HG03095 (cell line): ENCODE measurements around the gene CREBZF.
A peak's percentile ranks its signal among the peaks of the same experiment; 100 is the strongest.

Source experiments
- ATAC-seq: cut with Tn5 transposase; IDR thresholded peaks from one replicate; pipeline ENCODE4 v1.9.1; 2021; ENCODE audit warnings: moderate library complexity; ENCODE audit not compliant: unreplicated experiment

Gene CREBZF, protein sequence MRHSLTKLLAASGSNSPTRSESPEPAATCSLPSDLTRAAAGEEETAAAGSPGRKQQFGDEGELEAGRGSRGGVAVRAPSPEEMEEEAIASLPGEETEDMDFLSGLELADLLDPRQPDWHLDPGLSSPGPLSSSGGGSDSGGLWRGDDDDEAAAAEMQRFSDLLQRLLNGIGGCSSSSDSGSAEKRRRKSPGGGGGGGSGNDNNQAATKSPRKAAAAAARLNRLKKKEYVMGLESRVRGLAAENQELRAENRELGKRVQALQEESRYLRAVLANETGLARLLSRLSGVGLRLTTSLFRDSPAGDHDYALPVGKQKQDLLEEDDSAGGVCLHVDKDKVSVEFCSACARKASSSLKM

GRCh38 chr11:85664615-85665481 lies at the start of gene CREBZF:
Gene CREBZF, minus strand, starts transcription at chr11:85665129. Its CDS starts 254 bp downstream, at chr11:85664875.
- peak; percentile 92 for ATAC-seq

GRCh38 chr11:85712953-85713352 lies 48.0 kb upstream of the CREBZF start:
- ATAC-seq = no peak

DNA sequence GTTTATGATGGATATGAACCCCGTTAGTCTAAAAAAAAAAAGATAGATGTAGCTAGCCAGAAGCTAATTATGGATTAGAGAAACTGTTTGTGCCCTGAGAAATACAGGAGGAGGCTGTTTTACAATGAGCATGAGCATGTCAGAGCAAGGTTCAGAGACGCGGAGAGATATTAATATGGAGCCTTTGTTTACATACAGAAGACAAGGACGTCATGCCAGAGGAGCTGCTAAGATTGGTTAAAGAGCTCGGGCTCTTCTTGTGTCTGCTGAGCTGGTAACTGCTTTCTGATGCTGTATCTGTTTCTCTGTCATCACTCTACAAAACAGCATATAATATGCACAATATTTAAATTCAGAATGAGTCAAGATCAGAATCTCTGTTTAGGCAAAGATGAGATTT lies 46.0 kb upstream of the CREBZF start:
- ATAC-seq = no peak

- ATAC-seq = no peak
These were observed 45.2 kb upstream of the CREBZF start for GRCh38 chr11:85709941-85710702.

DNA sequence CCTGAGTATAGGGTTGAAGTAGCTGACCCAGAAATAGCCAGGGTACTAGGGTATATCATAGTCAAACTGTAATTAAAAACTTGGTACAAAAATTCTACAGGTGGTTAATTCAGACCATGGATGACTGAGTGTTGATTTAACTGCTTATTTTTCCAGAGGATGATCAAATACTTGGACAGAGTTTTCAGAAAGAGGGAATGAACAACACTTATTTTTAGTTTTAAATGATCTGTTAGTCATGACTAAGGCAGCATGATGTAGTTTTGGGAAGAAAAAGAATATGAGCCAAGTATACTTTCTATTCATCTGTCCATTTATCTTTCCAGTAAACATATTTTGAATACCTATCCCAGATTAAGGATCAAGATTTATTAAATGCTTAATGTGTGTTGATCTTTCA lies 40.9 kb upstream of the CREBZF start:
- ATAC-seq = no peak

DNA sequence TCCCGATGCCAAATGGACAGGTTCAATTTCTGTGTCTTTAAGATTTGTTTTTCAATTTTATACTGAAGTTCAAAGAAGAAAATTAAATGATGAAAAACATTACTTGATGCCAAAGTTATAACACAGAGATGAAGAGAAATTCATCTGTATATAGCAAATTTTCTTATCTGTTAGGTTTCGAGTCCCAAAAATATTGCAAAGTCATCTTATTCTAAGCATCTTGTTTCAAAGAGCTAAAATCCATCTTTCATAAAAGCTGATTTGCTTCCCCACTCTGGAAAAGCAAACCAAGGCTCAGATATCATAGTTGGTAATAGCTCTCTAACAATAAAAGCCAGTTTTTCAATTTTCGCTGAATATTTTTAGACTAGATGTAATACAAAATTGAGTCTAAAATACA lies 40.0 kb upstream of the CREBZF start:
- ATAC-seq = no peak

GRCh38 chr11:85699957-85700741 lies 35.2 kb upstream of the CREBZF start:
- peak; percentile 76 for ATAC-seq

DNA sequence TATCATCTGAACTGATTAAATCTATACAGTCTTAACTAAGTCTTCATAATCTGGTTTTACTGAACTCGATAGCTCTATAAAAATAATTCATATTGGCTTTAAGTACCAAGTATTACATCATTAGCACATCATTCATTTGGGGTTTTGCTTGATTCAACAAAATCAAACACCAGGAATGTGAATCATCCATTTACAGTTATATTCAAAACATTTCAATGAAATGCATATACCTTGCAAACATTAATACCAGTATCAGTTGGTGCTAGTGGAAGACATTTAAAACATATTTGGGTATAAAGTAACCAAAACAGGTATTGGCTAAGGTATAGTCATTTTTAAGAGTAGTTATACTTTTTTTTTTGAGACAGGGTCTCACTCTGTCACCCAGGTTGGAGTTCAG lies 33.3 kb upstream of the CREBZF start:
- ATAC-seq = no peak

DNA sequence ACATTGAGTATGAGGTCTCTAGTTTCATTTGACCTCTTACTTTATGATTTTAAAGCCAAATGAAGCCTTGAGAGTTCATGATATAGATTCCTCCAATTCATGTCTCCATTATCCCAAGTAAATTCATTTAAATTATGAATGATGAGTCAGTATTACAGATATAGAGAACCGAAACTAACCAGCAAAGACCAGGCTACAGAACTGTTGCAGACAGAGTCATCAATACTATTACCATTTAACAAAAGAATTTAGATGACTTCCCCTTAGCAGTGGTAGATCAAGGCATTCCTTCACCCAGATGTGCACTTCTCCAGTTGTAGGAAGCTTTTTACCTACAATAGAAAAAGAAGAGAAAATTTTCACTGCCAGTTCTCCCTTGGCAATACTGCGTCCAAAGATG lies 32.8 kb upstream of the CREBZF start:
- no peak for ATAC-seq

GRCh38 chr11:85695546-85695945 lies 30.6 kb upstream of the CREBZF start:
- ATAC-seq = no peak

DNA sequence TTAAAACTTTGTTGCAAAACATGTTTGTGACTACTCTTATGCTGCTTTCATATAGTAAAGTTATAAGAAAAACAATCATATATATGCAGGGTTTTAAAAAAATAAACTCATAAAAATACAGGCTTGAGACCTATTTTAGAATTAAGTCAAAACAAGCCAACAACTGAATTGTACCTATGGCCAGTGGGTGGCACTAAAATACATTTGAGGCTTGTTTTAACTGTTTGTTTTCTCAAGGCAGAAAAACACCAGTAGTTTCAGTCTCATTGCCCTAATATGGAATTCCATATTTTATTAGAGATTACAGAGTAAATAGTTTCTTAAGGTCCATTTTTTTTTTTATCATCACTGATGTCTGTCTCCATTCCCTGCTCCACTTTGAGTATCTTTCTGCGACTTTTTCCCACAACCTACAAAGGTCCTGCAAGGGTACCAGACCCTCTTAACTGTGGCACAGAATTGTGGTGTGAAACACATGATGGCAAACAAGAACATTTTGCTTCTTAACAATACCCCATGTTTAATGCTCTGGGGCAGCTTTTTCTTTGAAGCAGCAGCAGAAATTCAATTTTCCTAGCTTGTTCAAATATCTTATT lies 29.6 kb upstream of the CREBZF start:
- ATAC-seq = no peak

DNA sequence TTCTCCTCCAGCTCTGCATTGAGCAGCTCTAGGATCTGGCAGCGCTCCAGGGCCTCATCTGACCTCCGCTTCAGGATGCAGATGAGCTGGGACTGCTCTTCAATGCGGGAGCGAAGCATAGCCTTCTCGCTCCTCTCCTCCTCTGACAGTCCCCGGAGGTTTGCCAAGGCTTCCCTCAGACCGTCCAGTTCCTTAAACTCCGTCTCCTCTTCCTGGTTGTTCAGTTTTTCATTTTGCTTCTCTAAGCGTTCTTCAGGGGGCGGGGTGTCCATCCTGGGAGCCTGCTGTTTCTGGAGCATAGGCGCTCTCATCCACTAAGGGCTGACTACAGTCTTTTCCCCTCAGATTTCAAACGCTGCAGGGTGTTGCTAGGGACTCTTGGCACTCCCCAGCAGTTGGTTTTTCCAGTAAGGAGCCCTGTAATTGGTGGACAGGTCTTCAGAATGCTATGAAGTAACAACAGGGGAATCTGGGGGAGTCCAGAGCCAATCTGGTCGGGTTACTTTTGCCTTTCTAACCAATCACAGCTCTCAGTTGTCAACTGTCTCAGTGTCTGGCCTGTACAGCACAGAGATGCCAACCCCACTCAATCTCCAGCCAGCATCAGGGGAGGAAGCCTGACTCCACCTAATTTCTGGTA lies 21.0 kb upstream of the CREBZF start, which contains the start of gene CCDC89:
Gene CCDC89, minus strand, starts transcription at position 376 of the 640 bp plus-strand sequence. Its CDS starts 65 bp downstream, at position 311.
- no peak for ATAC-seq

- ATAC-seq = no peak
These were observed 20.3 kb upstream of the CREBZF start for GRCh38 chr11:85685125-85685819.

DNA sequence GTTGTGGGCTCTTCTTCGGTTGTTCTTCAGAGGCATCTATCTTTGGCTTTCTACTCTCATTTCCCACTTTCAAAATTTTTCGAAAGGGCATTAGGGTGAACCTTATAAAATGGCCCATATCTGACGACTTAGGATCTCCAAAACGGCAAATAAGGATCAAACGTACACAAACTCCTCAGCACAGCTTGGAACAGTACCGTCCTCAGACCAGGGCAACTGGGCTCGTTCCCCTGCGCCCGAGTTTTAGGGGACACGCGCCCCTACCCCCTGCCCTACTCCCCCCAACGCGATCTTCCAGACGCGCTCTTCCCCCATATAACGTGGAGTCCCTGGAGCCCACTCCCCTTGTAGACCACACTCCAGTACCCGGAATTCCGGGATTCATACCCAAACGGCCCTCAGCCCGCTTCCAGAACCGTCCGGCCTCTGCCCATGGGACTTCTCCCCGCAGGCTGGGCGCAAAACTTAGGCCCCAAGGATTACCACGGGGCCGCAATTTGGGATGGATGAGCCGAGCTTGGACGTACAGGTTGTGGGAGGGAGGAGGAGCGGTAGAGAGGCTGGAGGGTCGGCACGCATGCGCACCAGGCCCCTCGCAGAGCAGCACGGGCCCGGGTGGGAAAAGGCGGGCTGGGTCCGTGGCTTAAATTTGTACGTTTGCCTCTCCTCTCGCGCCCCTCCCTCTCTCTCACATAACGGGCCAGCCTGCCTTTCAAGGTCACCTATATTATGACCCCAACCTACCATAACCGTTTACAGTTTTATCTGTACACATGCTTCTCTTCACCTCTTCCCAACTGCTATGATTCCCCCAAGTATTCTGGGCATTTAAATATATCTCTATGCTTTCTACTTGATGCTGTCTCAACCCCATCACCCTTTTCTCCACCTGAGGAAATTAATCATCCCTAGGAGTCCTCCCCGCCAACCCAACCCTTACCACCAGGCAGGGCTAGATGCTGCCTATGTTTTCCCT lies 17.7 kb upstream of the CREBZF start:
- ATAC-seq = peak; percentile 55

GRCh38 chr11:85680897-85681296 lies 16.0 kb upstream of the CREBZF start:
- ATAC-seq = no peak

DNA sequence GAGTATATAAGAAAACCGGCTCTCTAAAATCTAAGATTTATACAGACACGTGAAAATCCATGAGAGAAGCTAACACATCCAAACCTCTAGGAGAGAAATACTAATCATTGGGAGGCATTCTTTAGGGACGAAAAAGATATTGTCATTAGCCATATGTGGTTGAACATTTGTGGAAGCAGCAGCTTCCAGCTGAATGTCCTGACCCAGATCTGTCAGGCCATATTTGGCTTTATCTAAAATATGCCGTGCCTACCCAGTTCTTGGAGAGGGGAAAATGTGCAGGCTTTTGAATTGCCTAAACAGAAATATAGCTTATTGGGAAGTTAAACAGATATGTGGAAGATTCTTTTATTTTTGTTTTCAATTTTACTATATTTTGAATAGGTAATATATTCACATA lies 14.6 kb upstream of the CREBZF start:
- no peak for ATAC-seq

- ATAC-seq = no peak
These were observed 8.5 kb upstream of the CREBZF start for GRCh38 chr11:85673393-85673792.
